NCI-H187 treated with DMSO at 0.1 percent for 48 hours (cell line): ENCODE data around the gene PRR4.

ENCODE experiments used
- DNase-seq: peaks from one replicate; lab custom pipeline; 2025; lab: John Stamatoyannopoulos, UW

The PRR4 gene

GRCh38 chr12:10801741-10802140 is 47.5 kb downstream of the PRR4 start:
- no peak for DNase-seq
